Measurements from ENCODE around the gene BAHCC1.

BAHCC1 gene

DNA sequence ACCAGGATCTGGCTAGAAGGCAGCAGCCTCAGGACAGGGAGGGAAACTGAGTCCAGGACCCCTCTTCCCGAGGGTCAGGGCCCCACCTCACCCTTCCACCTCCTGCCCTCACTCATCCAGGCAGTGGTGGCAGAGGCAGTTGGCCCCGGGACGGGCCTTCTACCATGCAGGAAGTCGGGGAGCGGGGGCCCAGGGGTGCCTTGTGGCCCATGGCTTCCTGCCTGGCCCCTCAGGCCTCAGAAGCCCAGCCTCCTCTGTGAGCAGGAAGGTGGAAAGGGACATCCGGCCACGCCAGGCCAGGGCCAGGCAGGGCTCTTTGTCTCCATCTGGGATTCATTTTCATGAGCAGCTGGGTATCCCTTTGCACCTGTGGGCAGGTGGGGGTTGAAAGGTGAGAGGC, 58.5 kb downstream of the BAHCC1 start:
- DNase-seq (ENCODE audit: low read depth), result no peak

DNA sequence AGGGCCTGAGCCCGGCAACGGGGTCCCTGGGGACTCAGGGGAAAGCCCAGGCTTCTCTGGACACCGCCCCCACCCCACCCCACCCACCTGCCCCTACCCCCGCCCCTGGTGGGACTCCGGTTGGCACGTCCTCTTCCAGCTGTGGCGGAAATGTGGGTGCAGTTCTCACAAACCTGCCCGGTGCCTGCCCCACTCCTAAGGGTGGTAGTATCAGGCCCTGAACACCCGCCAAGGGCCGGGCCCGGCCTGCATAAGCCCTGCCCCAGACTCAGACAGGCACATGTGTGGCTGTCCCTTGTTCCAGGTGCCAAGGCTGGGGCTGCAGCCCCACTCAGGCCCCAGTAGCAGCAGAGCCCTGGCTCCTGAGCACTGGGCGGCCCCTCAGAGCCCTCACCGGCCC, 59.2 kb downstream of the BAHCC1 start:
- H3K4me3 ChIP-seq (ENCODE audit: low read depth, low read length), result no peak overlapping the region
- no peak for DNase-seq (ENCODE audit: low read depth)

More for the DNA sequence above, 58.5 kb downstream of the BAHCC1 start:
- TF ChIP-seq, protein P1, sequence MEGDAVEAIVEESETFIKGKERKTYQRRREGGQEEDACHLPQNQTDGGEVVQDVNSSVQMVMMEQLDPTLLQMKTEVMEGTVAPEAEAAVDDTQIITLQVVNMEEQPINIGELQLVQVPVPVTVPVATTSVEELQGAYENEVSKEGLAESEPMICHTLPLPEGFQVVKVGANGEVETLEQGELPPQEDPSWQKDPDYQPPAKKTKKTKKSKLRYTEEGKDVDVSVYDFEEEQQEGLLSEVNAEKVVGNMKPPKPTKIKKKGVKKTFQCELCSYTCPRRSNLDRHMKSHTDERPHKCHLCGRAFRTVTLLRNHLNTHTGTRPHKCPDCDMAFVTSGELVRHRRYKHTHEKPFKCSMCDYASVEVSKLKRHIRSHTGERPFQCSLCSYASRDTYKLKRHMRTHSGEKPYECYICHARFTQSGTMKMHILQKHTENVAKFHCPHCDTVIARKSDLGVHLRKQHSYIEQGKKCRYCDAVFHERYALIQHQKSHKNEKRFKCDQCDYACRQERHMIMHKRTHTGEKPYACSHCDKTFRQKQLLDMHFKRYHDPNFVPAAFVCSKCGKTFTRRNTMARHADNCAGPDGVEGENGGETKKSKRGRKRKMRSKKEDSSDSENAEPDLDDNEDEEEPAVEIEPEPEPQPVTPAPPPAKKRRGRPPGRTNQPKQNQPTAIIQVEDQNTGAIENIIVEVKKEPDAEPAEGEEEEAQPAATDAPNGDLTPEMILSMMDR (conservative IDR thresholded peaks at IDR 0.05; ENCODE audit: low read depth, low read length), result no peak
- H3K4me3 ChIP-seq (ENCODE audit: low read depth, low read length), result no peak overlapping the region

DNA sequence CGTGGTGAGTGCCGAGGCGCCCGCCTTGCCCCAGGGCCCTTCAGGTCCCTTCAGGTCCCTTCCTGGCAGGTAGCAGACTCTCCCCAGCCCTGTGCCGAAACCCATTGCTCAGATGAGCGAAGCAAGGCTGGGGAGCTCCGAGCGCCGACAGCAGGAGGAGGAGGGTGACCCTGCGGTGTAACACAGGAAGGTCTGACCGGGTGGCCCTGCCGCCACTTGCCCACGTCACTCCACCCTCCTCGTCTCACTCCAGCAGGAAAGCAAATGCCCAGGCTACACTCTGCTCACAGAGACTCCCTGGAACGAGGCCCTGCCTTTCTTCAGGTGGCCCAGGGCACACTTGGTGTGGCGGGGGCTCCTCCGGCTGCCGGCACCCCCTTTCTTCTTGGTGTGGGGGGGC, 60.1 kb downstream of the BAHCC1 start:
- DNase-seq (ENCODE audit: low read depth), result no peak
- no peak overlapping the region for H3K4me3 ChIP-seq (ENCODE audit: low read depth, low read length)
- TF ChIP-seq, protein P1 (conservative IDR thresholded peaks at IDR 0.05; ENCODE audit: low read depth, low read length), result no peak

More for the DNA sequence above, 59.2 kb downstream of the BAHCC1 start:
- TF ChIP-seq, protein P1 (conservative IDR thresholded peaks at IDR 0.05; ENCODE audit: low read depth, low read length), result no peak

DNA sequence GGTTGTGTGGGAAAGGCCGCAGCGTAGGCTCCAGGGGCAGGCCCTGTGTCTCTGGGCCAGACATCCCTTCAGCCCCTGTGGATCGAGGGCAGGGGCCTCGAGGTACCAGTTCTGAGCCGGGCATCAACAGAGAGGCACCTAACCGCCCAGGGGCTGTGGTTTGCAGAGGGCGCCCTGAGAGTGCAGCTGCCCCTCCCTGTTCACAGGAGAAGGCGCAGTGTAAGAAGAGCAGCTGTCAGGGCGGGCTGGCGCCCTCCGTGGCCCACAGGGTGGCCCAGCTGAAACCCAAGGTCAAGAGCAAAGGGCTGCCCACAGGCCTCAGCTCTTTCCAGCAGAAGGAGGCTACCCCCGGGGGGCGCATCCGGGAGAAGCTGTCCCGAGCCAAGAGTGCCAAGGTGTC, 60.8 kb downstream of the BAHCC1 start:
- no peak for DNase-seq (ENCODE audit: low read depth)
- TF ChIP-seq, protein P1 (conservative IDR thresholded peaks at IDR 0.05; ENCODE audit: low read depth, low read length), result no peak
- no peak overlapping the region for H3K4me3 ChIP-seq (ENCODE audit: low read depth, low read length)

DNA sequence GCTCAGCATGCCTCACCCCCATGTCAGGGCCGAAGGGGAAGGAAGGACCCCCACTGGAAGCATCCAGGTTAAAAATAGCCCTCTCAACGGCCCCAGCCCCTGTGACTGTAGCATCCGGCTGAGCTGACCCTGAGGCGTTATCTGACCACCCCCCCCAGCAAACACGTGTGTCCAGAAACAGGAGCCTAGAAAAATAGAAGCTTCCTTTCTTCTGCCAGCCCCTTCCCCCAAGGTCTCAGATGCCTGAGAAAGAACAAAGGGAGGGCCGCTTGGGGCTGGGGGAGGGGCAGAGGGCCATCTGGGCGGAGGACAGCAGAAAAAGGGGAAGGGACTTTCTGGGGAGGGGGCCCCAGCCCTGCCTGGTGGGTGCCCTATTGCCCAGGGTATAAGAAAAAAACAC, 61.5 kb downstream of the BAHCC1 start:
- TF ChIP-seq, protein P1 (conservative IDR thresholded peaks at IDR 0.05; ENCODE audit: low read depth, low read length), result no peak
- no peak overlapping the region for H3K4me3 ChIP-seq (ENCODE audit: low read depth, low read length)
- peak; percentile 46 for DNase-seq (ENCODE audit: low read depth)

DNA sequence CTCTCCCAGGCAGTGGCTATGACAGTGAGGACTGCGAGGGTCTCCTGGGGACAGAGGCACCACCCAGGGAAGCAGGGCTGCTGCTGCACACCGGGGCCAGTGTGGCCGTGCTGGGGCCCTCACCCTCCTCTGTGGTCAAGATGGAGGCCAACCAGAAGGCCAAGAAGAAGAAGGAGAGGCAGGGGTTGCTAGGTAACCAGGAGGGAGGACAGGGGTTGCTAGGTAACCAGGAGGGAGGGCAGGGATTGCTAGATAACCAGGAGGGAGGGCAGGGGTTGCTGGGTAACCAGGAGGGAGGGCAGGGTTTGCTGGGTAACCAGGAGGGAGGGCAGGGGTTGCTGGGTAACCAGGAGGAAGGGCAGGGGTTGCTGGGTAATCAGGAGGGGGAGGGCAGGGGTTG, 62.1 kb downstream of the BAHCC1 start:
- no peak overlapping the region for H3K4me3 ChIP-seq (ENCODE audit: low read depth, low read length)
- TF ChIP-seq, protein P1 (conservative IDR thresholded peaks at IDR 0.05; ENCODE audit: low read depth, low read length), result no peak
- DNase-seq (ENCODE audit: low read depth), result no peak

DNA sequence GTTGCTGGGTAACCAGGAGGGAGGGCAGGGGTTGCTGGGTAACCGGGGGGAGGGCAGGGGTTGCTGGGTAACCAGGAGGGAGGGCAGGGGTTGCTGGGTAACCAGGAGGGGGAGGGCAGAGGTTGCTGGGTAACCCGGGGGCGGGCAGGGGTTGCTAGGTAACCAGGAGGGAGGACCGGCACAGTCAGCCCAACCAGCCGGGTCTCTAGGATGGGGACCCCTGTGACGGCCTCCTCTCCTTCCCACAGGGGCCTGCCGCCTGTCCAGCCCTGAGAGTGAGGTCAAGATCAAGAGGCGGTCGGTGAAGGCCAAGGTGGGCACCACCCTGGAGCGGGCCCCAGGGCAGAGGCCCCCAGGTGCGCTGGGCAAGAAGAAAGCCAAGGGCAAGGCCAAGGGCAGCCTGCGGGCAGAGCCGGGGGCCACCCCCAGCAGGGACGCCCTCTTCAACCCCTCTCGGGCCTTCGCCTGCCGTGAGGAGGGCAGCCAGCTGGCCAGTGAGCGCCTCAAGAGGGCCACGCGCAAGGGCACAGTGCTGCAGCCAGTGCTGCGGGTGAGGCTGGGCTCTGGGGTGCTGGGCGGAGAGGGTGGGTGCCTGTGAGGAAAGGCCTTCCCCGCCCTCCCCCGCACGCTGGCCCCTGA, 62.8 kb downstream of the BAHCC1 start:
- TF ChIP-seq, protein P1 (conservative IDR thresholded peaks at IDR 0.05; ENCODE audit: low read depth, low read length), result no peak
- no peak for DNase-seq (ENCODE audit: low read depth)
- H3K4me3 ChIP-seq (ENCODE audit: low read depth, low read length), result no peak overlapping the region
